Kidney (tissue), 14 donors: ENCODE results near the gene RGS6. TPM values are rescaled to one million over a fixed set of nuclear protein-coding genes. Genes with fewer than 3 reads are reported as not detected.

Experiments used
- DNase-seq, 5 donors: peaks; one replicate each; pipeline ENCODE4 v3.0.0-alpha.2; 2013 to 2020
- FAIRE-seq: peaks from 2 replicates; lab custom pipeline; 2012; peaks lifted over from hg19 to GRCh38; lab: Jason Lieb, UNC
- H3K27ac ChIP-seq, 2 donors: one replicate each; pipeline ENCODE4 v1.7.0; 2013; ENCODE audit warnings: low read depth in 2 of 2, low read length in 2 of 2, inconsistent platforms in 1 of 2
- H3K27me3 ChIP-seq: one replicate; pipeline ENCODE4 v1.7.1; 2013; ENCODE audit warnings: low read length, inconsistent platforms; ENCODE audit not compliant: control insufficient read depth, insufficient read depth
- H3K36me3 ChIP-seq, 3 donors: one replicate each; pipeline versions ENCODE4 v1.7.0 to v1.7.1; 2013; ENCODE audit warnings: low read length in 3 of 3, control low read depth in 1 of 3, inconsistent platforms in 1 of 3; ENCODE audit not compliant: insufficient read depth in 3 of 3, control insufficient read depth in 2 of 3
- H3K4me1 ChIP-seq, 3 donors: one replicate each; pipeline versions ENCODE4 v1.7.0 to v1.7.1; 2013; ENCODE audit warnings: low read length in 3 of 3, inconsistent platforms in 1 of 3, low read depth in 1 of 3; ENCODE audit not compliant: control insufficient read depth in 2 of 3, insufficient read depth in 2 of 3
- H3K4me3 ChIP-seq, 3 donors: one replicate each; pipeline versions ENCODE4 v1.7.0 to v1.8.1; 2013; ENCODE audit warnings: low read length in 3 of 3, control low read depth in 1 of 3, inconsistent platforms in 1 of 3
- H3K9ac ChIP-seq, 3 donors: one replicate each; pipeline versions ENCODE4 v1.7.0 to v1.7.1; 2013; ENCODE audit warnings: low read length in 3 of 3, control low read depth in 1 of 3, inconsistent platforms in 1 of 3
- H3K9me3 ChIP-seq, 3 donors: one replicate each; pipeline versions ENCODE4 v1.7.0 to v1.7.1; 2013; ENCODE audit warnings: low read length in 3 of 3, control low read depth in 1 of 3, inconsistent platforms in 1 of 3; ENCODE audit not compliant: control insufficient read depth in 2 of 3, insufficient read depth in 1 of 3
- CTCF ChIP-seq: IDR thresholded peaks from 3 replicates; pipeline ENCODE4 v1.5.1; 2012; ENCODE audit warnings: mild to moderate bottlenecking, moderate library complexity, borderline replicate concordance; ENCODE audit not compliant: insufficient read depth; ENCODE audit errors: extremely low read depth
- intact Hi-C: fragments of 100-400 bp; cut with DNase I; formaldehyde crosslinking; loops from one replicate; pipeline ENCODE4 v1.11.1; 2022
- polyA plus RNA-seq: library from polyadenylated mRNA; stranded (reverse); fragments of 350-450 nt; fragmentation: Illumina TruSeq; extraction: RNeasy Lipid Tissue Mini Kit (QIAGEN cat#74804); gene quantifications from one replicate; pipeline ENCODE4 v1.2.3, GENCODE V29; 2014; ENCODE audit warnings: low read depth, low replicate concordance; ENCODE audit not compliant: insufficient read depth
- total RNA-seq: library from RNA; stranded (reverse); fragmentation: NEBNext Ultra II Directional; extraction: Animal tissue kit (Norgen Biotek cat#: 25700); gene quantifications from one replicate; pipeline ENCODE4 v1.2.1, GENCODE V29; 2021
- donor health status: control.
- donor health status: control.
- donor health status: control.
- donor health status: control.
- donor health status: control.
- donor health status: DM: yes; HTN: yes; CAD: no.
- donor health status: Normal renal cell carcinoma (clear cell type).

RGS6 gene
- total and polyA plus RNA-seq, 2 donors from 2014 or later, result 1.1 to 1.4 TPM

- H3K4me1 ChIP-seq, result peaks cover 0 to 2% (median 0%) of the 10 kb centered on the region in 3 donors
- intact Hi-C loops, result no loop called here
- DNase-seq (peak in 2 of 5 donors; percentile 28 to 31), FAIRE-seq (peak; percentile 13)
- H3K36me3 ChIP-seq, result no peaks in the 10 kb centered on the region
- H3K9me3 ChIP-seq, result peaks cover 0 to 5% (median 0%) of the 10 kb centered on the region in 3 donors
- H3K27ac ChIP-seq, result no peak overlapping the region
- no peaks in the 10 kb centered on the region for H3K27me3 ChIP-seq
- H3K9ac ChIP-seq, result no peak overlapping the region
- H3K4me3 ChIP-seq, result no peak overlapping the region
- no peak for TF ChIP-seq CTCF
These were observed 378.9 kb downstream of the RGS6 start for GRCh38 chr14:72311116-72311515.

GRCh38 chr14:72311516-72311915 lies 379.3 kb downstream of the RGS6 start:
- H3K9me3 ChIP-seq, result peaks cover 0 to under 1% (median 0%) of the 10 kb centered on the region in 3 donors
- H3K4me1 ChIP-seq, result peaks cover 0 to 2% (median 0%) of the 10 kb centered on the region in 3 donors
- no peak overlapping the region for H3K27ac ChIP-seq
- TF ChIP-seq CTCF, result no peak
- no peak for DNase-seq
- FAIRE-seq, result no peak
- H3K27me3 ChIP-seq, result no peaks in the 10 kb centered on the region
- H3K9ac ChIP-seq, result no peak overlapping the region
- H3K4me3 ChIP-seq, result no peak overlapping the region
- H3K36me3 ChIP-seq, result no peaks in the 10 kb centered on the region
- intact Hi-C loops, result no loop called here

- Histone ChIP-seq H3K4me3 (no peak overlapping the region), H3K27me3 (no peaks in the 10 kb centered on the region), H3K9me3 (no peaks in the 10 kb centered on the region), H3K4me1 (peaks cover 0 to under 1% (median 0%) of the 10 kb centered on the region in 3 donors), H3K36me3 (no peaks in the 10 kb centered on the region), H3K9ac (no peak overlapping the region), H3K27ac (no peak overlapping the region)
- FAIRE-seq (no peak), DNase-seq (peak in 1 of 5 donors; percentile 30)
- intact Hi-C loops, result no loop called here
- no peak for TF ChIP-seq CTCF
These were observed 382.7 kb downstream of the RGS6 start for GRCh38 chr14:72314808-72315435.

- DNase-seq (no peak), FAIRE-seq (no peak)
- no peaks in the 10 kb centered on the region for H3K36me3 ChIP-seq
- no peaks in the 10 kb centered on the region for H3K4me1 ChIP-seq
- TF ChIP-seq CTCF, result no peak
- H3K27ac ChIP-seq, result no peak overlapping the region
- H3K9me3 ChIP-seq, result no peaks in the 10 kb centered on the region
- no peaks in the 10 kb centered on the region for H3K27me3 ChIP-seq
- intact Hi-C loops, result no loop called here
- H3K4me3 ChIP-seq, result no peak overlapping the region
- H3K9ac ChIP-seq, result no peak overlapping the region
These were observed 383.5 kb downstream of the RGS6 start for GRCh38 chr14:72315714-72316113.
